ENCODE measurements around the gene TCEAL5.
"Not testable (repeated sequence)": the region's sequence is repeated elsewhere in the genome, so short reads cannot be mapped to it uniquely, and the experiment has no call there.

GRCh38 chrX:103225918-103226317 is 50.6 kb downstream of the TCEAL5 start:
- TF ChIP-seq POLR2AphosphoS5 (IDR thresholded peaks at IDR 0.05); CTCF (IDR thresholded peaks at IDR 0.05; ENCODE audit: poor library complexity, severe bottlenecking); EP300 (conservative IDR thresholded peaks at IDR 0.05; ENCODE audit: poor library complexity, severe bottlenecking); RAD21 (conservative IDR thresholded peaks at IDR 0.05); MXI1 (conservative IDR thresholded peaks at IDR 0.05; ENCODE audit: poor library complexity, severe bottlenecking); TAF1 (IDR thresholded peaks at IDR 0.05; ENCODE audit: low read depth); EZH2 (IDR thresholded peaks at IDR 0.05; ENCODE audit: borderline replicate concordance, insufficient read depth, low read length, poor library complexity, severe bottlenecking): not testable (repeated sequence)

All from neural cell (in vitro differentiated cells).